ENCODE data around the gene BASP1.
A peak's percentile ranks its signal among the peaks of the same experiment; 100 is the strongest.
"Not testable (repeated sequence)": the region's sequence is repeated elsewhere in the genome, so short reads cannot be mapped to it uniquely, and the experiment has no call there.

Gene BASP1

GRCh38 chr5:17217493-17218352, at the start of gene BASP1:
Gene BASP1, plus strand, starts transcription at chr5:17217631. Its CDS starts 57,586 bp downstream, at chr5:17275217.
- DNase-seq: peak; percentile 86

GRCh38 chr5:17169507-17169906, 47.9 kb upstream of the BASP1 start:
- no peak for DNase-seq

- DNase-seq: no peak
These were observed 44.6 kb upstream of the BASP1 start for GRCh38 chr5:17172791-17173190.

GRCh38 chr5:17174965-17175364, 42.5 kb upstream of the BASP1 start:
- no peak for DNase-seq

GRCh38 chr5:17177501-17178372, 39.7 kb upstream of the BASP1 start:
- no peak for DNase-seq

DNA sequence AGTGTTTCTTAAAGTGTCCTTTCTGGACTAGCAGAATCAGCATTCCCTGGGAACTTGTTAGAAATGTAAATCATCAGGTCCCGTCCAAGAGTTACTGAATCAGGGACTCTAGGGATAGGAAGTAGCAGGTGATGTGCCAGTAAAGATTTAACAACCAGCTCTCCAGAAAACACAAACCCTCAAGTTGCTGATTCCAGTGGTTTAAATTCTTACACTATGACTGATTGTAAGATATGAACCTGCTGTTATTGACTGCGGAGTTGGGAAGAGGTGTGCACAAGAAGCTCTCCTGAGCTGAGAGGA, 39.1 kb upstream of the BASP1 start:
- no peak for DNase-seq

DNA sequence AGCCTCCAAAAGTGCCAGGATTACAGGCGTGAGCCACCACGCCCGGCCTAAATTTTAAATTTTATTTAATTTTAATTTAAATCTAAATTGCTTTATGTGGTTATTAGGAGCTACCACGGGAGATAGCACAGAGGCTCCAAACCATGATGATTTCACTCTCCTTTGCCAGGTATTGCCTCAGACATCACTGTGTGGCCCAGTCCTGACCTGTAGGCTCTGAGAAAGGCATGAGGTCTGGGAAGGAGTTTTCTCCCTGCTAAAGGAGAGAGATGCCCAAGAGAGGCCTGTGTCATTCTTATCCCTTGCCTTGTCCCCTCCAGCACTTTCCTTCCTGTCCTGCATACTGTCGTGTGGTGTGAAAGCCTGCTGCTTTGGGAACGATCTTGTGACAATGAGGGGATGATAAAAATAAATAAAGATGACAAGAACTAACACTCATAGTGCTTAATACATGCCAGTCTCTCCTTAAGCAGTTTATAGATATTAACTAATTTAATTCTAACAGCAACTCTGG, 37.0 kb upstream of the BASP1 start:
- DNase-seq: no peak

- DNase-seq: no peak
These were observed 36.3 kb upstream of the BASP1 start for GRCh38 chr5:17180864-17181723.

- DNase-seq: no peak
These were observed 34.9 kb upstream of the BASP1 start for GRCh38 chr5:17182494-17182893.

- no peak for DNase-seq
These were observed 34.5 kb upstream of the BASP1 start for GRCh38 chr5:17182981-17183380.

- DNase-seq: no peak
These were observed 33.6 kb upstream of the BASP1 start for GRCh38 chr5:17183831-17184230.

DNA sequence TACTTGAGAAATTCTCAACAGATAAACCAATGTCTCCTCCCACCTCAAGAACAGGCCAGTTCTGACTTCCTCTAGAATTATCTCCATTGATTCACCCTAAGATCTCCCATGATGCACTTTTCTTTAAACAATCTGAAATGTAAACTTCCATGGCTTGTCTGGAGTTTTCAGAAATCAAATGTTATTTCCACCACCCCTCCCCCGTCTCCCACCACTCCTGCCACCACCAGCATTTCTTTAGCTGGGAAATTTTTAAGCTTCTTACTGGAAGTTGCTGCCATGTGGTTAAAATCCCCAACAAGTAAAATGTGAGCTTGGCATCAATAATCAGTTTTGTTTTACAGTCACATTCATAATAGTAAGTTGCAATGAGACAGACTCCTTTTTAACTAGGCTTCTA, 32.8 kb upstream of the BASP1 start:
- no peak for DNase-seq

DNA sequence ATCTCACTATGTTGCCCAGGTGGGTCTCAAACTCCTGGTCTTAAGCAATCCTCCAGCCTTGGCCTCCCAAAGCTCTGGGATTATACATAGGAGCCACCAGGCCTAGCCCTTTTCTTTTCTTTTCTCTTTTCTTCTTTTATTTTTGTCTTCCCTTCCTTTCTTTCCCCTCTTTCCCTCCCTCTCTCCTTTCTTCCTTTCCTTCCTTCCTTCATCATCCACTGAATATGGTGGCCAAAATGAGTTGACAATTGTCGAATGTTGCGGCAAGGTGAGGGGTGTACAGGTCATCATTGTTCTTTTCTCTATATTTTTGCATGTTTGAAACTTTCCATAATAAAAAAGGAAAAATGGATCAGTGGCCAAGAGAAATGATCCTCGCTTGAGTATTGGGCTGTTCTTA, 32.1 kb upstream of the BASP1 start:
- DNase-seq: no peak

- no peak for DNase-seq
These were observed 31.7 kb upstream of the BASP1 start for GRCh38 chr5:17185773-17186172.

DNA sequence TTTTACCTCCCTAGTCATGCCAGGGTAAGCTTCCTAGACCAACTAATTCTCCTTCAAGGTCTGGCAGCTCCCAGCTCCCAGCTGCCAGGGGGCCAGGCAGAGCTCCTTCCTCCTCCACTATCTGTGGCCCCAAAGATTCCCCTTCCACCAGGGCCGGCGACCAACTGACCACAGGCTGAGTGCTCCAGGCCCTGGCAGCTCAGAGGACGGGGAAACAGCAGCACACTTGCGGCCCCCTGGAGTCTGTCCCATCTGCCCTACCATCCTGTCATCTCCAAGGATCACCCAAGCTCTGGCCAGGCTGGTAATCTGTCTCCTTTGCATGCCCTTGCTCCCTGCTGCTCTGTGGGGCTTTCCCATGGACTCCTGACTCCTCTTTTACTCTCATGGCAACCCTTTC, 31.2 kb upstream of the BASP1 start:
- no peak for DNase-seq

DNA sequence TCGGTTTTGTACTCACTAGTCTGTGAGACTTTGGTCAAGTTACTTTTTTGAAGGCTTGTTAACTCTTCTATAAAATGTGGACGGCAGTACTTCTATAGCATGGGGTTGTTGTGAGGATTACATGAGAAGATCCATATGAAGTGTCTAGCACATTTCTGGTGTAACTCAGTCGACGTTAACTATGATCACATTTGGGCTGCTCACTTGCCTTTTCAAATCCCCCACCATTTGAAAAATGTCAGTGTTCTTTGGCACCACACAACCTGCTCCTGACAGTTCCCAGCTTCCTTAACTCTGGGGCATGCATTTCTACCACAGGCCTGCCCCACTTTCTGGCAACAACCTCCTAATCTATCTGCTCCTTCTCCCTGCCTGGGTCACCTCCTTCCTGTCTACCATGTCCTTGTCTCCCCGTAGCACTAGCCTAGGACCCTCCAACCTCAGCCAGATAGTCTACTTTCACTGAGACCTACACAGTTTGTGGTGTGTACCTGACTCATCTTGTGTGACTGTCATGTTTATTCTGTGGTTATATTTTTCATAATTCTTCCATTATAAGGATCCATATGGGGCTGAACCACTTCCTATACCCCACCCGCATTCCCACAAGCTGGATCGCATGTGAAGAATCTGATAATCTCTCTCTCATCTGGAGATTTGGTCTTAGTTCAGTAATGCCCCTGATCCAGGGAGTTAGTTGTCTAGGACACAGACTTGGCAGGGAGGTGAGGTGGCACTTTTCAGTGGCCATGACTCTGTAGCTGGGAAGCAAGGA, 30.2 kb upstream of the BASP1 start:
- DNase-seq: no peak

- no peak for DNase-seq
These were observed 29.7 kb upstream of the BASP1 start for GRCh38 chr5:17187786-17188170.

GRCh38 chr5:17189381-17190036, 27.9 kb upstream of the BASP1 start:
- peak; percentile 75 for DNase-seq

- DNase-seq: peak; percentile 42
These were observed 27.1 kb upstream of the BASP1 start for GRCh38 chr5:17190242-17190778.

DNA sequence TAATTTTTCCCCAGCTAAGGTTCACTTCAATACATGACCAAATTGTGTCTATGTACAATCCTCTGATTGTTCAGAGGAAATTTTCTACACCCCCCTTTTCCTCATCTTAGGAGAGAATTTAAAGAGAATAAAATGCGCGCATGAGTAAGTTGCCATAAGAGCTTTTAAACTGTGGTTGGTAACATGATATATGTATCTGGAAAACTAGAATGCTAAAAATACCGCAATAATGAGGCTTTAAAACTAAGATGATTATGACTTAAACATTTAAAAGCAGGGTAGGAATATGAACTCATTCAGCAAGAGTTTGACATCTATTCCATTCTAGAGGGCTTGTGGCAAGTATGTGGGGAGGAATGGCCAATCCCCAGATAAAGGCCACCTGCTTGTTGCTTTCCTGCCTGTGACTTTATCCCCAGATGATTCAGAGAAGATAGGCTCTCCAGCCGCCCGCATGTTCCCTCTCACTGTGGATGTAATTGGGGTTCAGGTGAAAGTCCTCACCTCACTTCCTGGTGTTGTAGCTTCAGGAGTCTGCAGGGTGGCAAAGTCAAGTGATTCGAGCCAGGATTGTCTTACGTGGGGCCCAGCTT, 26.5 kb upstream of the BASP1 start:
- no peak for DNase-seq

GRCh38 chr5:17191574-17191973, 25.9 kb upstream of the BASP1 start:
- not testable (repeated sequence) for DNase-seq
